Measurements from ENCODE around the gene DHRS3. TPM values are rescaled to one million over a fixed set of nuclear protein-coding genes. Genes with fewer than 3 reads are reported as not detected.

DHRS3 gene
- total and polyA plus RNA-seq, 2 of the 13 experiments (the other 11 are each of a cell fraction or from before 2014, with no cell fraction given): 48.5 to 90.5 TPM

- TF ChIP-seq REST (IDR thresholded peaks at IDR 0.05; ENCODE audit: borderline replicate concordance in 1 of 2, low read depth in 1 of 2, low read length in 2 of 2) (no peak), REPIN1 (CRISPR knock-in tag; IDR thresholded peaks at IDR 0.05; ENCODE audit: borderline replicate concordance, low read depth) (no peak), DRAP1 (CRISPR knock-in tag; IDR thresholded peaks at IDR 0.05) (no peak), ZNF343 (CRISPR knock-in tag; IDR thresholded peaks at IDR 0.05) (no peak), ZNF563 (CRISPR knock-in tag; IDR thresholded peaks at IDR 0.05) (no peak), ZBED4 (CRISPR knock-in tag; IDR thresholded peaks at IDR 0.05; ENCODE audit: borderline replicate concordance) (no peak), ZNF383 (CRISPR knock-in tag; IDR thresholded peaks at IDR 0.05; ENCODE audit: borderline replicate concordance) (no peak), ZNF83 (CRISPR knock-in tag; IDR thresholded peaks at IDR 0.05; ENCODE audit: borderline replicate concordance) (no peak), ZNF704 (CRISPR knock-in tag; IDR thresholded peaks at IDR 0.05; ENCODE audit: borderline replicate concordance) (no peak), NCOR1 (IDR thresholded peaks at IDR 0.05; ENCODE audit: borderline replicate concordance, low read length) (no peak), RELA (CRISPR knock-in tag; IDR thresholded peaks at IDR 0.05) (no peak), ZNF441 (CRISPR knock-in tag; IDR thresholded peaks at IDR 0.05; ENCODE audit: borderline replicate concordance) (no peak), HDAC1 (CRISPR knock-in tag; IDR thresholded peaks at IDR 0.05) (0 out of 2 replicates have a peak, but pooled peaks have one; percentile 35), ZSCAN21 (CRISPR knock-in tag; IDR thresholded peaks at IDR 0.05; ENCODE audit: borderline replicate concordance) (no peak), ZNF251 (CRISPR knock-in tag; IDR thresholded peaks at IDR 0.05) (no peak), PAWR (CRISPR knock-in tag; IDR thresholded peaks at IDR 0.05; ENCODE audit: borderline replicate concordance) (no peak), GRHL1 (CRISPR knock-in tag; conservative IDR thresholded peaks at IDR 0.05) (no peak), ZNF746 (CRISPR knock-in tag; IDR thresholded peaks at IDR 0.05) (no peak)
Measured at GRCh38 chr1:12587981-12588640, 29.9 kb downstream of the DHRS3 start (continued).
